Trophoblast cell (in vitro differentiated cells and primary cell): Measurements from ENCODE around the gene KLF3.

Source experiments
- DNase-seq, 2 donors: peaks; one replicate each; pipeline ENCODE4 v3.0.0-alpha.2; 2016
- H2AFZ ChIP-seq: 2 replicates; pipeline ENCODE4 v1.6.1; 2013; ENCODE audit warnings: low read length, moderate library complexity, mild to moderate bottlenecking; ENCODE audit not compliant: insufficient read depth, poor library complexity
- H2AK5ac ChIP-seq: 2 replicates; pipeline ENCODE4 v1.6.1; 2013; ENCODE audit warnings: mild to moderate bottlenecking, low read length
- H2BK120ac ChIP-seq: 2 replicates; pipeline ENCODE4 v1.6.1; 2013; ENCODE audit warnings: low read length, mild to moderate bottlenecking, moderate library complexity; ENCODE audit not compliant: insufficient read depth, poor library complexity
- H2BK12ac ChIP-seq: 2 replicates; pipeline ENCODE4 v1.6.1; 2013; ENCODE audit warnings: mild to moderate bottlenecking, low read length, moderate library complexity
- H2BK5ac ChIP-seq: 2 replicates; pipeline ENCODE4 v1.6.1; 2013; ENCODE audit warnings: low read length, low read depth, moderate library complexity, mild to moderate bottlenecking; ENCODE audit not compliant: poor library complexity
- H3K14ac ChIP-seq: 2 replicates; pipeline ENCODE4 v1.6.1; 2013; ENCODE audit warnings: mild to moderate bottlenecking, low read length
- H3K18ac ChIP-seq: 2 replicates; pipeline ENCODE4 v1.6.1; 2013; ENCODE audit warnings: mild to moderate bottlenecking, low read length
- H3K23ac ChIP-seq: 2 replicates; pipeline ENCODE4 v1.6.1; 2013; ENCODE audit warnings: low read length
- H3K27ac ChIP-seq: 2 replicates; pipeline ENCODE4 v1.5.1; 2013; ENCODE audit warnings: low read depth, mild to moderate bottlenecking, inconsistent platforms, low read length, moderate library complexity
- H3K27me3 ChIP-seq: 2 replicates; pipeline ENCODE4 v1.6.1; 2013; ENCODE audit warnings: inconsistent platforms, mild to moderate bottlenecking, low read length, moderate library complexity; ENCODE audit not compliant: insufficient read depth
- H3K36me3 ChIP-seq, 2 experiments: 1 replicate in 1 of 2; 2 replicates in 1 of 2; pipeline ENCODE4 v1.6.1; 2013; ENCODE audit warnings: low read length in 2 of 2, mild to moderate bottlenecking in 2 of 2, moderate library complexity in 1 of 2; ENCODE audit not compliant: insufficient read depth in 2 of 2, control insufficient read depth in 1 of 2
- H3K4ac ChIP-seq: 2 replicates; pipeline ENCODE4 v1.6.1; 2013; ENCODE audit warnings: low read depth, mild to moderate bottlenecking, low read length, moderate library complexity
- H3K4me1 ChIP-seq, 2 experiments: 1 replicate in 1 of 2; 2 replicates in 1 of 2; pipeline ENCODE4 v1.6.1; 2013; ENCODE audit warnings: low read length in 2 of 2, mild to moderate bottlenecking in 2 of 2, moderate library complexity in 1 of 2; ENCODE audit not compliant: insufficient read depth in 2 of 2, control insufficient read depth in 1 of 2
- H3K4me2 ChIP-seq: 2 replicates; pipeline ENCODE4 v1.6.1; 2013; ENCODE audit warnings: inconsistent platforms, mild to moderate bottlenecking, low read length, moderate library complexity
- H3K4me3 ChIP-seq: 2 replicates; pipeline ENCODE4 v1.5.1; 2013; ENCODE audit warnings: mild to moderate bottlenecking, low read depth, low read length, inconsistent platforms
- H3K79me1 ChIP-seq: one replicate; pipeline ENCODE4 v1.6.1; 2013; ENCODE audit warnings: low read length
- H3K79me2 ChIP-seq: 2 replicates; pipeline ENCODE4 v1.6.1; 2013; ENCODE audit warnings: low read length, mild to moderate bottlenecking; ENCODE audit not compliant: control insufficient read depth, insufficient read depth, poor library complexity
- H3K9ac ChIP-seq: 2 replicates; pipeline ENCODE4 v1.6.1; 2013; ENCODE audit warnings: mild to moderate bottlenecking, low read length
- H3K9me3 ChIP-seq: 2 replicates; pipeline ENCODE4 v1.6.1; 2013; ENCODE audit warnings: low read depth, mild to moderate bottlenecking, control low read depth, inconsistent platforms, low read length; ENCODE audit not compliant: insufficient read depth
- H4K12ac ChIP-seq: 2 replicates; pipeline ENCODE4 v1.6.1; 2013; ENCODE audit warnings: low read depth, mild to moderate bottlenecking, low read length, moderate library complexity
- H4K8ac ChIP-seq: 2 replicates; pipeline ENCODE4 v1.6.1; 2013; ENCODE audit warnings: low read depth, mild to moderate bottlenecking, low read length, moderate library complexity
- H4K91ac ChIP-seq: one replicate; pipeline ENCODE4 v1.6.1; 2013; ENCODE audit warnings: low read depth, mild to moderate bottlenecking, low read length, moderate library complexity
- WGBS: extraction: QIAGEN DNeasy Blood & Tissue Kit; methylation state at CpG from one replicate; pipeline ENCODE4 v1.1.7; 2013; ENCODE audit warnings: missing lambda C conversion rate; ENCODE audit not compliant: insufficient read length, insufficient coverage; ENCODE audit errors: extremely low coverage; 5-methylcytosine and 5-hydroxymethylcytosine counted together

The KLF3 gene

DNA sequence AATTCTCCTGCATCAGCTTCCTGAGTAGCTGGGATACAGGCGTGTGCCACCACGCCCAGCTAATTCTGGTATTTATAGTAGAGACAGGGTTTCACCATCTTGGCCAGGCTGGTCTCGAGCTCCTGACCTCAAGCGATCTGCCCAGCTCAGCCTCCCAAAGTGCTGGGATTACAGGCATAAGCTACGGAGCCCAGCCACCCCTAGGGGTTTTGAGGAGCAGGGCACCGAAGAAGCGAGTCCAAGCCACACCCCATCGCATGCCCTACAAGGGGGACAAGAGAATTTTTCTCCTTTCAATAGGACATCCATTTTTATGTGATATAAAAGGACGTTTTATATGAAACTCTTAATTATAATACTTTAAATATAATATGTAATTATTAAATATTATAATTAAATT is 13.9 kb upstream of the KLF3 start:
- no peak overlapping the region for H3K23ac ChIP-seq
- no peak overlapping the region for H3K18ac ChIP-seq
- H3K9me3 ChIP-seq, result no peaks in the 10 kb centered on the region
- H3K14ac ChIP-seq, result no peak overlapping the region
- no peak overlapping the region for H4K8ac ChIP-seq
- no peak overlapping the region for H2AK5ac ChIP-seq
- no peak overlapping the region for H3K4me2 ChIP-seq
- no peaks in the 10 kb centered on the region for H3K27me3 ChIP-seq
- H3K4me1 ChIP-seq, result no peaks in the 10 kb centered on the region
- no peaks in the 10 kb centered on the region for H3K36me3 ChIP-seq
- no peak overlapping the region for H4K12ac ChIP-seq
- H3K4ac ChIP-seq, result no peak overlapping the region
- no peak overlapping the region for H2BK5ac ChIP-seq
- no peak overlapping the region for H3K4me3 ChIP-seq
- H3K79me1 ChIP-seq, result no peaks in the 10 kb centered on the region
- H2AFZ ChIP-seq, result no peak overlapping the region
- no peak overlapping the region for H4K91ac ChIP-seq
- no peak overlapping the region for H3K27ac ChIP-seq
- no peaks in the 10 kb centered on the region for H3K79me2 ChIP-seq
- H2BK12ac ChIP-seq, result no peak overlapping the region
- no peak for DNase-seq
- H3K9ac ChIP-seq, result no peak overlapping the region
- no CpG with 5 or more reads among the region's 9 CpGs for WGBS
- H2BK120ac ChIP-seq, result no peak overlapping the region

DNA sequence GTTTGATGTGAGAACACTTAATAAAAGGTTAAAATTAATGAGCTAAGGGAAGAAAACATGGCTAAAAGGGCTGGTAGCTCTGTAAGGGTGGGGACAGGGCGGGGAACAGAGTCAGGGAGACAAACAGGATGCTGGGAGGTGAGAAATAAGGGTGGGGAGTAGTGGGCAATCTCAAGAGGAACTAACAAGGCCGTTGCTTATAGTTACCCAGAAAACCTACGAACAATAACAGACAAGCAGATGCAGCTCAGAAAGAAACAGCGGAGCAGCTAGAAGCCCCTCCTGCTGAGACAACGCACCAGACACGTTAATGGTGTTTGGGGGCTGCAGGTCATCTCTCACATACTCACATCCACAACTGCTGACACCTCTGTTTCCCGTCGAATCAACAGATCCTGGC is 9.7 kb upstream of the KLF3 start:
- no peak overlapping the region for H2BK5ac ChIP-seq
- no peak overlapping the region for H4K12ac ChIP-seq
- no peak overlapping the region for H3K9ac ChIP-seq
- H2AFZ ChIP-seq, result no peak overlapping the region
- H3K4ac ChIP-seq, result no peak overlapping the region
- H3K18ac ChIP-seq, result no peak overlapping the region
- H3K4me2 ChIP-seq, result no peak overlapping the region
- H3K27ac ChIP-seq, result no peak overlapping the region
- H3K79me1 ChIP-seq, result no peaks in the 10 kb centered on the region
- H2BK120ac ChIP-seq, result no peak overlapping the region
- H3K9me3 ChIP-seq, result no peaks in the 10 kb centered on the region
- H3K4me3 ChIP-seq, result no peak overlapping the region
- no peaks in the 10 kb centered on the region for H3K27me3 ChIP-seq
- no CpG with 5 or more reads among the region's 8 CpGs for WGBS
- H2AK5ac ChIP-seq, result no peak overlapping the region
- DNase-seq, result no peak
- no peaks in the 10 kb centered on the region for H3K79me2 ChIP-seq
- H4K8ac ChIP-seq, result no peak overlapping the region
- no peak overlapping the region for H3K23ac ChIP-seq
- no peaks in the 10 kb centered on the region for H3K4me1 ChIP-seq
- H2BK12ac ChIP-seq, result no peak overlapping the region
- H3K36me3 ChIP-seq, result no peaks in the 10 kb centered on the region
- no peak overlapping the region for H4K91ac ChIP-seq
- H3K14ac ChIP-seq, result no peak overlapping the region

GRCh38 chr4:38656111-38656510 is 7.9 kb upstream of the KLF3 start:
- Histone ChIP-seq H2BK12ac (no peak overlapping the region), H3K9ac (no peak overlapping the region), H3K4me2 (no peak overlapping the region), H3K79me1 (no peaks in the 10 kb centered on the region), H3K27me3 (no peaks in the 10 kb centered on the region), H4K8ac (no peak overlapping the region), H4K91ac (no peak overlapping the region), H3K4me3 (no peak overlapping the region), H4K12ac (no peak overlapping the region), H2AK5ac (no peak overlapping the region), H3K4me1 (no peaks in the 10 kb centered on the region), H3K18ac (no peak overlapping the region), H3K27ac (no peak overlapping the region), H3K79me2 (no peaks in the 10 kb centered on the region), H2BK120ac (no peak overlapping the region), H3K36me3 (no peaks in the 10 kb centered on the region), H2BK5ac (no peak overlapping the region), H3K23ac (no peak overlapping the region), H2AFZ (no peak overlapping the region), H3K14ac (no peak overlapping the region), H3K4ac (no peak overlapping the region), H3K9me3 (no peaks in the 10 kb centered on the region)
- no CpG with 5 or more reads among the region's 2 CpGs for WGBS
- DNase-seq, result no peak

DNA sequence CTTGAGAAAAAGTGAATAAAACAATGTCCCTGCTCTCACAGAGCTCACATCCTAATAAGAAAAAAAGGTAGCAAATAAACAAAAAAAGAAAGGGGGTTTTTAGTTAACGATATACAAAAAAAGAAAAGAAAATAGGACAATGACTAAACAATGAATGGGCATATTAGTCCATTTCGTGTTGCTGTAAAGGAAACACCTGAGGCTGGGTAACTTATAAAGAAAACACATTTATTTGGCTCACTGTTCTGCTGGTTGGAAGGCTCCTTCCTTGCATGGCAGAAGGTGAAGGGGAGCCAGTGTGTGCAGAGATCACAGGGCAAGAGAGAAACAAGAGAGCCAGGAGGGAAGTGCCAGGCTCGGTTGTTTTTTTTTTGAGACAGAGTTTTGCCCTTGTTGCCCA is 4.7 kb upstream of the KLF3 start:
- H3K23ac ChIP-seq, result no peak overlapping the region
- H3K14ac ChIP-seq, result no peak overlapping the region
- no peak overlapping the region for H2AK5ac ChIP-seq
- H3K36me3 ChIP-seq, result no peaks in the 10 kb centered on the region
- H3K18ac ChIP-seq, result no peak overlapping the region
- H3K79me1 ChIP-seq, result peaks cover 12% of the 10 kb centered on the region
- H3K9me3 ChIP-seq, result no peaks in the 10 kb centered on the region
- H3K4me2 ChIP-seq, result no peak overlapping the region
- H2BK120ac ChIP-seq, result no peak overlapping the region
- peaks cover 12% of the 10 kb centered on the region for H3K79me2 ChIP-seq
- no peak for DNase-seq
- WGBS, result no CpG with 5 or more reads among the region's 3 CpGs
- no peak overlapping the region for H3K27ac ChIP-seq
- H4K8ac ChIP-seq, result no peak overlapping the region
- H2AFZ ChIP-seq, result no peak overlapping the region
- no peak overlapping the region for H2BK12ac ChIP-seq
- H3K4me1 ChIP-seq, result peaks cover 2 to 3% of the 10 kb centered on the region in 2 experiments
- no peak overlapping the region for H3K9ac ChIP-seq
- H4K91ac ChIP-seq, result no peak overlapping the region
- no peak overlapping the region for H3K4ac ChIP-seq
- H3K27me3 ChIP-seq, result no peaks in the 10 kb centered on the region
- H3K4me3 ChIP-seq, result no peak overlapping the region
- no peak overlapping the region for H2BK5ac ChIP-seq
- no peak overlapping the region for H4K12ac ChIP-seq
